ENCODE results near the gene OLFML2A. TPM values are rescaled to one million over a fixed set of nuclear protein-coding genes. Genes with fewer than 3 reads are reported as not detected.
"Not testable (repeated sequence)": the region's sequence is repeated elsewhere in the genome, so short reads cannot be mapped to it uniquely, and the experiment has no call there.

The OLFML2A gene
- total and polyA plus RNA-seq, 4 donors: 0.13 to 15.9 (median 3.7) TPM

DNA sequence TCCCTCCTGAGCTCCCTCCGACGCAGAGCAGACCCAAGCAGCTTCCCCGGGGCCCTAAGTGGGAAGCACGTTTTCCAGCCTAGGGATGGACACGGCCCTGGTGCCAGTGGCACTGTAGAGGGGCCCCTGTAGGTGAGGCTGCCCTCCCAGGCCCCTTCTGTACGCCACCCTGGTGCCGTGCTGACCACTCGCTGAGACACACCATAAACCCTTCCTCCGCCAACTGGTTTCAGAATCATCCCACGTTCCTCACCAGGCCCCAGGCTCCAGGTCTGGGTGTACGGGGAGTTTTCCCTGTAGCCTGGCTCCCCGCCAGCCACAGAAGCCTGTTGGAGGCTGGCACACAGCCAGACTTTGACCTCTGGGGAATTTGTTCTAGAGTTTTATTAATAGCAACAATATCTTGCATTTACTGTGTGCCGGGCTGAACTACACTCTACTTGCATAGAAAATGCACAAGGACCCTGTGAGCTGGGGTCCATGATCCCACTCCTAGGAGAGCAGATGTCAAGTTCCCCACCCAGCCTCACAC, 58.2 kb downstream of the OLFML2A start:
- Histone ChIP-seq H3K27me3 (ENCODE audit: control insufficient read depth in 1 of 2, insufficient read depth in 2 of 2, low read length in 1 of 2) (no peaks in the 10 kb centered on the region), H3K4me1 (ENCODE audit: control insufficient read depth in 1 of 2, insufficient read depth in 2 of 2, low read length in 2 of 2) (no peaks in the 10 kb centered on the region), H3K4me3 (ENCODE audit: low read length in 2 of 2) (no peak overlapping the region), H3K27ac (ENCODE audit: low read depth in 1 of 2, low read length in 2 of 2) (no peak overlapping the region), H3K9me3 (ENCODE audit: control insufficient read depth, low read length) (no peaks in the 10 kb centered on the region), H3K36me3 (ENCODE audit: control insufficient read depth in 1 of 2, insufficient read depth in 2 of 2, low read length in 1 of 2) (no peaks in the 10 kb centered on the region)
- no peak for DNase-seq
- ATAC-seq (ENCODE audit: low FRiP score): no peak
- intact Hi-C loops (cut with DNase I): no loop called here
- 28 to 29% methylated on average over 13 of the region's 13 CpGs for WGBS, 2 donors

DNA sequence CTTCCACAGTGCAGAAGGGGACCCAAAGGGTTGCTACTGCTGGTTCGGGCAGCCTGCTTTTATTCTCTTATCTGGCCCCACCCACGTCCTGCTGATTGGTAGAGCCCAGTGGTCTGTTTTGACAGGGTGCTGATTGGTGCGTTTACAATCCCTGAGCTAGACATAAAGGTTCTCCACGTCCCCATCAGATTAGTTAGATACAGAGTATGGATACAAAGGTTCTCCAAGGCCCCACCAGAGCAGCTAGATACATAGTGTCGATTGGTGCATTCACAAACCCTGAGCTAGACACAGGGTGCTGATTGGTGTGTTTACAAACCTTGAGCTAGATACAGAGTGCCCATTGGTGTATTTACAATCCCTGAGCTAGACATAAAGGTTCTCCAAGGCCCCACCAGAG, 61.2 kb downstream of the OLFML2A start:
- intact Hi-C loops (cut with DNase I): not testable (repeated sequence)
- 68 to 79% methylated on average over 5 of the region's 5 CpGs for WGBS, 2 donors

DNA sequence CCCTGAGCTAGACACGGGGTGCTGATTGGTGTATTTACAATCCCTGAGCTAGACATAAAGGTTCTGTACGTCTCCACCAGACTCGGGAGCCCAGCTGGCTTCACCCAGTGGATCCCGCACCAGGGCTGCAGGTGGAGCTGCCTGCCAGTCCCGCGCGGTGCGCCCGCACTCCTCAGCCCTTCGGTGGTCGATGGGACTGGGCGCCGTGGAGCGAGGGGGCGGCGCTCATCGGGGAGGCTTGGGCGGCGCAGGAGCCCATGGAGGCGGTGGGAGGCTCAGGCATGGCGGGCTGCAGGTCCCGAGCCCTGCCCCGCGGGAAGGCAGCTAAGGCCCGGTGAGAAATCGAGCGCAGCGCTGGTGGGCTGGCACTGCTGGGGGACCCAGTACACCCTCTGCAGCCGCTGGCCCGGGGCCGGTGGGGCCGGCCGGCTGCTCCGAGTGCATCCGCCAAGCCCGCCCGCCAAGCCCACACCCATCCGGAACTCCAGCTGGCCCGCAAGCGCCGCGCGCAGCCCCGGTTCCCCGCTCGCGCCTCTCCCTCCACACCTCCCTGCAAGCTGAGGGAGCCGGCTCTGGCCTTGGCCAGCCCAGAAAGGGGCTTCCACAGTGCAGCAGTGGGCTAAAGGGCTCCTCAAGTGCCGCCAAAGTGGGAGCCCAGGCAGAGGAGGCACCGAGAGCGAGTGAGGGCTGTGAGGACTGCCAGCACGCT, 61.8 kb downstream of the OLFML2A start:
- intact Hi-C loops (cut with DNase I); ATAC-seq (ENCODE audit: low FRiP score); H3K4me3 ChIP-seq (ENCODE audit: low read length in 2 of 2): not testable (repeated sequence)

More for the DNA sequence above, 61.2 kb downstream of the OLFML2A start:
- not testable (repeated sequence) for H3K27me3 ChIP-seq (ENCODE audit: control insufficient read depth in 1 of 2, insufficient read depth in 2 of 2, low read length in 1 of 2); H3K27ac ChIP-seq (ENCODE audit: low read depth in 1 of 2, low read length in 2 of 2); H3K4me3 ChIP-seq (ENCODE audit: low read length in 2 of 2); H3K9me3 ChIP-seq (ENCODE audit: control insufficient read depth, low read length); DNase-seq; H3K4me1 ChIP-seq (ENCODE audit: control insufficient read depth in 1 of 2, insufficient read depth in 2 of 2, low read length in 2 of 2); H3K36me3 ChIP-seq (ENCODE audit: control insufficient read depth in 1 of 2, insufficient read depth in 2 of 2, low read length in 1 of 2); ATAC-seq (ENCODE audit: low FRiP score)

DNA sequence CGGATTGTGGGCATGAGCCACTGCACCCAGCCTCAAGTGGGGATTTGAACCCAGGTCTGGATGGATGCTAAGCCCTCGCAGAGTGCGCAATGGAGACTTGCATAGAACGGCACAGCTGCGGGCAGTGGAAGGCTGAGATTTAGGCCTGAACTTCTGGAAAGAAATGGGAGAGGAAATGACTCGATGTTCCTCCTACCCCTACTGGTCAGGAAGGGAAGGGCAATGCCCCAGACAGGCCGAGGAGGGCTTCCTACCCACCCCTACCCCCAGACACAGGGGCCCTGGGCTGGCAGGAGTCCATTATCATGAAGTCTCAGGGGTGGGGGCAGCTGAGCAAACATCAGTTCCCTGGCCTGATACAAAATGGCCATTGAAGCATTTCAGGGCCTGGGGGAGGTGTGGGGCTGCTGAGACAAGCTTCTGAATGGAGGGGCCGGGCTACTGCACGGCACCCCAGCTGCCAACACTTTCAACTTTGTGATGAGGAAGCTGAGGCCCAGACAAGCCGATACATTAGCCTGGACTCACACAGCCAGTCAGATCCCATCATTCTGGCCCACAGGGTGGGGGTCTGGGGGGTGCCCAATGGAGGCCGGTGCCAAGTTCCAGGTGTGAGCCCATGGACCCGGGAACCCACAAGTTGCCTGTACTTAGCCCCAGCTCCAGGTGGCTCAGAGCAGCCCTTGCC, 62.8 kb downstream of the OLFML2A start:
- Histone ChIP-seq H3K36me3 (ENCODE audit: control insufficient read depth in 1 of 2, insufficient read depth in 2 of 2, low read length in 1 of 2) (no peaks in the 10 kb centered on the region), H3K27ac (ENCODE audit: low read depth in 1 of 2, low read length in 2 of 2) (no peak overlapping the region), H3K4me1 (ENCODE audit: control insufficient read depth in 1 of 2, insufficient read depth in 2 of 2, low read length in 2 of 2) (no peaks in the 10 kb centered on the region), H3K27me3 (ENCODE audit: control insufficient read depth in 1 of 2, insufficient read depth in 2 of 2, low read length in 1 of 2) (no peaks in the 10 kb centered on the region), H3K9me3 (ENCODE audit: control insufficient read depth, low read length) (no peaks in the 10 kb centered on the region), H3K4me3 (ENCODE audit: low read length in 2 of 2) (no peak overlapping the region)
- 78 to 81% methylated on average over 12 of the region's 12 CpGs for WGBS, 2 donors
- no peak for DNase-seq
- intact Hi-C loops (cut with DNase I): no loop called here
- no peak for ATAC-seq (ENCODE audit: low FRiP score)

More for the DNA sequence above, 61.8 kb downstream of the OLFML2A start:
- not testable (repeated sequence) for H3K27me3 ChIP-seq (ENCODE audit: control insufficient read depth in 1 of 2, insufficient read depth in 2 of 2, low read length in 1 of 2); H3K27ac ChIP-seq (ENCODE audit: low read depth in 1 of 2, low read length in 2 of 2); DNase-seq; H3K9me3 ChIP-seq (ENCODE audit: control insufficient read depth, low read length); H3K4me1 ChIP-seq (ENCODE audit: control insufficient read depth in 1 of 2, insufficient read depth in 2 of 2, low read length in 2 of 2); H3K36me3 ChIP-seq (ENCODE audit: control insufficient read depth in 1 of 2, insufficient read depth in 2 of 2, low read length in 1 of 2)
- 42% methylated on average over 25 to 48 of the region's 52 CpGs for WGBS, 2 donors

DNA sequence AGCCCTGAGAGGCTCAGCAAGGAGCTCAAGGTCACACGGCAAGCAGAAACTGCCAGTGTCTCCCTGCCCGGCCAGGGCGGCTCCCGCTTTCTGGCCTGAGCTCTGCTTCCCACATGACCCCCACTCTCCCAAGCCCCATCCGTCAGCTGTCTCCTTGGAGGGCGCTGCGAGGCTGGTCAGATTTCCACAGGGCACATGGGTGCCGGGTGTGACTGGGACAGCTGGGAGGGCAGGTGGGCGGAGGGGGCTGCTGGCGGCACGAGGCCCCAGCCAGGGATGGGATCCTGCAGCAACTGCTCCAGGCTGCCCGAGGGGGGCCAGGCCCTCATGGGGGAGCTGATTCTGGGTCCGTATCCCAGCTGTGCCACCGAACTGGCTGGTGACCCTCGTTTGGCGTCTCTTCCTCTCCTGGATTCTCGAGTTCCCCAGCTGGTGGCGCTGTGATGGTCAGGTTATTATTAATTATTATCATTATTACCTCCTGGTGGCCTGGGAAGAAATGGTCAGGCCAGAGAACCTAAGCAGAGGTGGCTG, 63.4 kb downstream of the OLFML2A start:
- Histone ChIP-seq H3K4me3 (ENCODE audit: low read length in 2 of 2) (no peak overlapping the region), H3K27ac (ENCODE audit: low read depth in 1 of 2, low read length in 2 of 2) (no peak overlapping the region), H3K27me3 (ENCODE audit: control insufficient read depth in 1 of 2, insufficient read depth in 2 of 2, low read length in 1 of 2) (no peaks in the 10 kb centered on the region), H3K36me3 (ENCODE audit: control insufficient read depth in 1 of 2, insufficient read depth in 2 of 2, low read length in 1 of 2) (no peaks in the 10 kb centered on the region), H3K4me1 (ENCODE audit: control insufficient read depth in 1 of 2, insufficient read depth in 2 of 2, low read length in 2 of 2) (no peaks in the 10 kb centered on the region), H3K9me3 (ENCODE audit: control insufficient read depth, low read length) (no peaks in the 10 kb centered on the region)
- 74 to 78% methylated on average over 18 of the region's 18 CpGs for WGBS, 2 donors
- DNase-seq (no peak), ATAC-seq (ENCODE audit: low FRiP score) (no peak)
- intact Hi-C loops (cut with DNase I): no loop called here

DNA sequence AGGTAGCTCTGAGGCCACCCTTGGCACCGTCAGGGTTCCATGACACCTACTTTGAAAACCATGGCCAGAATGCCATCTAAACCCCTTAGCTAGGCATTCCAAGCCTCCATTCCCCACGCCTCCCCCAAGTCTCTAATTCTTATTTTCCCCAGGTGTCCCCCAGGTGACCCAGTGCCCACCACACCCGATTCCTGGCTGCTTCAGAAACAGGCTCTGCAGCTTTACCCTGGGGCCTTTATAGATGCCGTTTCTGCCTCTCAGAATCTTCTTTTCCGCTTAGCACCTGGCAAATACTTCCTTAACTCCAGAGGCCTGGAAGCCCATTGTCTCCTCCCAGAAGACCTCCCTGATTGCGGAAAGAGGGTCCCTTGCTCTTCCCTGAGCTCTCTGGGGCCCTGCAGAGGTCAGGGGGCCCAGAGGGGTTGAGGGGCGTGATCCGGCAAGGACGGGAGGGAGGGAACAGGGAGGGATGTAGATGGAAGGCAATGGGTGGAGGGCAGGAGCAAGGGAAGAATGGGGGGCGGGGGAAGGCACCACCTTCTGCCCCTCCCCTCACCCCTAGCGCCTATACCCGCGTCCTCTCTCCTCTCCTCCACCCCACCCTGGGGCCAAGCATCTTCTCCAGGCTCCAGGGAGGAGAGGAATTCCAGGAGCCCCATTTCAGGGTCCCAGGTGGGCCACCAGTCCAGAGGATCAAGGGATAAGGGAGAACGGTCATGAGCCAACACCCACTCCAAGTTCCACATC, 64.3 kb downstream of the OLFML2A start:
- Histone ChIP-seq H3K27ac (ENCODE audit: low read depth in 1 of 2, low read length in 2 of 2) (no peak overlapping the region), H3K27me3 (ENCODE audit: control insufficient read depth in 1 of 2, insufficient read depth in 2 of 2, low read length in 1 of 2) (no peaks in the 10 kb centered on the region), H3K36me3 (ENCODE audit: control insufficient read depth in 1 of 2, insufficient read depth in 2 of 2, low read length in 1 of 2) (no peaks in the 10 kb centered on the region), H3K9me3 (ENCODE audit: control insufficient read depth, low read length) (no peaks in the 10 kb centered on the region), H3K4me3 (ENCODE audit: low read length in 2 of 2) (no peak overlapping the region), H3K4me1 (ENCODE audit: control insufficient read depth in 1 of 2, insufficient read depth in 2 of 2, low read length in 2 of 2) (no peaks in the 10 kb centered on the region)
- intact Hi-C loops (cut with DNase I): no loop called here
- 87 to 89% methylated on average over 11 to 14 of the region's 14 CpGs for WGBS, 2 donors
- no peak for ATAC-seq (ENCODE audit: low FRiP score)
- DNase-seq: no peak

DNA sequence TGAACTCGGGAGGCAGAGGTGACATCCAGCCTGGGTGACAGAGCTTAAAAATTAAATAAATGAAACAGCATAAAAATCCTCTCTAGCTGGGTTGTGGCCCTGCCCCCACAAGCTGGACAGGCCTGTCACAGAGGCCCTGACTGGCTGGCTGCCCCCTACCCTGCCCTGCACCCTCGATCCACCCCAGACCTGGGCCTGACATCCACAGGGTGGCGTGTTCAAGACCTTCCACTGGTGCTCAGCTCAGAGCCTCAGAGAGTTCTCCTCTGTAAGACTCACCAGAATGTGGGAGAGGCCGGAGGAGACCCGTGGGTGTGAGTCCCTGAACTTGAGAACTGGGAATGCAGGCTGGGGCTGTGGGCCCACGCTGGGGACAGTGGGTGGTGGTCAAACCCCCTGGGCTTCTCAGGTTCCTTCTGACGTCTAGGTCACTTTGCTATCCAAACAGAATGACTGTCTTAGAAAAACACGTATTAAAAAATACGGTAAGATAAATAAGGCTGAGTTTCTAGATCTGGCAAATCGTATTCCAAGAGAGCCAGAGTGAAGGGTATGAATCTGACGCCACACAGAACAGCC, 66.6 kb downstream of the OLFML2A start:
- Histone ChIP-seq H3K27ac (ENCODE audit: low read depth in 1 of 2, low read length in 2 of 2) (no peak overlapping the region), H3K36me3 (ENCODE audit: control insufficient read depth in 1 of 2, insufficient read depth in 2 of 2, low read length in 1 of 2) (no peaks in the 10 kb centered on the region), H3K9me3 (ENCODE audit: control insufficient read depth, low read length) (no peaks in the 10 kb centered on the region), H3K27me3 (ENCODE audit: control insufficient read depth in 1 of 2, insufficient read depth in 2 of 2, low read length in 1 of 2) (no peaks in the 10 kb centered on the region), H3K4me1 (ENCODE audit: control insufficient read depth in 1 of 2, insufficient read depth in 2 of 2, low read length in 2 of 2) (no peaks in the 10 kb centered on the region), H3K4me3 (ENCODE audit: low read length in 2 of 2) (no peak overlapping the region)
- 61 to 67% methylated on average over 11 of the region's 11 CpGs for WGBS, 2 donors
- ATAC-seq (ENCODE audit: low FRiP score): no peak
- intact Hi-C loops (cut with DNase I): no loop called here
- DNase-seq: no peak

DNA sequence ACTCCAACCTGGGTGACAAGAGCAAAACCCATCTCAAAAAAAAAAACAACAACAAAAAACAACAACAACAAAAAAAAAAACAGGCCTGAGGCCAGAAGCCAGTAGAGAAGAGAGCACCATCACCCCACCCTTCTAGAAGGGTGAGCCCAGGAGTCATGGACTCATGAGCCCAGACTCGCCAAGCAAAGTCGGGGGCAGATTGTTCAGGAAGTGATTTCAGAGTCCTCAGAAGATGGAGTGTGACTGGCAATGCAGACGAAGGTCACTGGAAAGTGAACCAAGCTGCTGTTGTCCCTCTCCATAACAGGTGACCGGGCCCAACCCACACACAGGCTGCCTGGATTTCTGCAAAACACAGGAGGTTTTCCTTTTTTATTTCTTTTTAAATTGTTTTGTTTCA, 67.4 kb downstream of the OLFML2A start:
- no peak for ATAC-seq (ENCODE audit: low FRiP score)
- WGBS, 2 donors: 80 to 88% methylated on average over 4 of the region's 4 CpGs
- Histone ChIP-seq H3K4me3 (ENCODE audit: low read length in 2 of 2) (no peak overlapping the region), H3K27me3 (ENCODE audit: control insufficient read depth in 1 of 2, insufficient read depth in 2 of 2, low read length in 1 of 2) (no peaks in the 10 kb centered on the region), H3K36me3 (ENCODE audit: control insufficient read depth in 1 of 2, insufficient read depth in 2 of 2, low read length in 1 of 2) (no peaks in the 10 kb centered on the region), H3K27ac (ENCODE audit: low read depth in 1 of 2, low read length in 2 of 2) (no peak overlapping the region), H3K4me1 (ENCODE audit: control insufficient read depth in 1 of 2, insufficient read depth in 2 of 2, low read length in 2 of 2) (no peaks in the 10 kb centered on the region), H3K9me3 (ENCODE audit: control insufficient read depth, low read length) (no peaks in the 10 kb centered on the region)
- DNase-seq: no peak
- intact Hi-C loops (cut with DNase I): no loop called here
